ENCODE data around the gene AFF3.
A peak's percentile ranks its signal among the peaks of the same experiment; 100 is the strongest.

Gene AFF3

GRCh38 chr2:100013892-100014677, 128.3 kb downstream of the AFF3 start:
- Histone ChIP-seq H3K4ac (ENCODE audit: low read depth, low read length) (no peak overlapping the region), H3K79me2 (ENCODE audit: control insufficient read depth, insufficient read depth, low read length, poor library complexity) (peaks cover 2% of the 10 kb centered on the region), H2BK12ac (ENCODE audit: low read length) (peak overlapping the region; percentile 67), H3K4me1 (ENCODE audit: control insufficient read depth in 1 of 2, insufficient read depth in 2 of 2, low read length in 2 of 2) (peaks cover 4 to 9% of the 10 kb centered on the region in 2 experiments), H3K27me3 (ENCODE audit: insufficient read depth, low read length) (no peaks in the 10 kb centered on the region), H3K79me1 (ENCODE audit: low read length) (peaks cover 5% of the 10 kb centered on the region), H3K36me3 (ENCODE audit: control insufficient read depth in 1 of 2, insufficient read depth in 2 of 2, low read length in 2 of 2) (no peaks in the 10 kb centered on the region), H3K23ac (ENCODE audit: low read length) (no peak overlapping the region), H3K27ac (ENCODE audit: low read depth, low read length) (no peak overlapping the region), H3K14ac (ENCODE audit: low read length) (no peak overlapping the region), H3K9ac (ENCODE audit: low read length) (no peak overlapping the region), H2BK120ac (ENCODE audit: insufficient read depth, low read length, poor library complexity) (peak overlapping the region; percentile 83), H4K8ac (ENCODE audit: low read depth, low read length) (no peak overlapping the region), H3K18ac (ENCODE audit: low read length) (no peak overlapping the region), H4K12ac (ENCODE audit: low read depth, low read length) (no peak overlapping the region), H2AFZ (ENCODE audit: insufficient read depth, low read length, poor library complexity) (no peak overlapping the region), H3K4me3 (ENCODE audit: low read depth, low read length) (no peak overlapping the region), H4K91ac (ENCODE audit: low read depth, low read length) (peak overlapping the region; percentile 53), H3K9me3 (ENCODE audit: insufficient read depth, low read depth, low read length) (peaks cover 13% of the 10 kb centered on the region), H3K4me2 (ENCODE audit: low read length) (no peak overlapping the region), H2AK5ac (ENCODE audit: low read length) (no peak overlapping the region), H2BK5ac (ENCODE audit: low read depth, low read length, poor library complexity) (no peak overlapping the region)
- WGBS (ENCODE audit: extremely low coverage, insufficient coverage, insufficient read length) = no CpG with 5 or more reads among the region's 5 CpGs
- DNase-seq = peak; percentile 69 to 74

GRCh38 chr2:100012561-100012960, 129.8 kb downstream of the AFF3 start:
- no peak overlapping the region for H2BK120ac ChIP-seq (ENCODE audit: insufficient read depth, low read length, poor library complexity)
- no peak overlapping the region for H2BK12ac ChIP-seq (ENCODE audit: low read length)
- H4K8ac ChIP-seq (ENCODE audit: low read depth, low read length) = no peak overlapping the region
- peaks cover 13% of the 10 kb centered on the region for H3K9me3 ChIP-seq (ENCODE audit: insufficient read depth, low read depth, low read length)
- no peak overlapping the region for H2AFZ ChIP-seq (ENCODE audit: insufficient read depth, low read length, poor library complexity)
- H2AK5ac ChIP-seq (ENCODE audit: low read length) = no peak overlapping the region
- H4K91ac ChIP-seq (ENCODE audit: low read depth, low read length) = no peak overlapping the region
- H2BK5ac ChIP-seq (ENCODE audit: low read depth, low read length, poor library complexity) = no peak overlapping the region
- H3K4ac ChIP-seq (ENCODE audit: low read depth, low read length) = no peak overlapping the region
- H3K4me1 ChIP-seq (ENCODE audit: control insufficient read depth in 1 of 2, insufficient read depth in 2 of 2, low read length in 2 of 2) = peaks cover 4 to 11% of the 10 kb centered on the region in 2 experiments
- no peak overlapping the region for H3K27ac ChIP-seq (ENCODE audit: low read depth, low read length)
- no peaks in the 10 kb centered on the region for H3K36me3 ChIP-seq (ENCODE audit: control insufficient read depth in 1 of 2, insufficient read depth in 2 of 2, low read length in 2 of 2)
- no peaks in the 10 kb centered on the region for H3K27me3 ChIP-seq (ENCODE audit: insufficient read depth, low read length)
- H3K9ac ChIP-seq (ENCODE audit: low read length) = no peak overlapping the region
- H4K12ac ChIP-seq (ENCODE audit: low read depth, low read length) = no peak overlapping the region
- no peak overlapping the region for H3K23ac ChIP-seq (ENCODE audit: low read length)
- WGBS (ENCODE audit: extremely low coverage, insufficient coverage, insufficient read length) = no CpG with 5 or more reads among the region's 5 CpGs
- H3K4me2 ChIP-seq (ENCODE audit: low read length) = no peak overlapping the region
- H3K14ac ChIP-seq (ENCODE audit: low read length) = no peak overlapping the region
- no peak for DNase-seq
- H3K4me3 ChIP-seq (ENCODE audit: low read depth, low read length) = no peak overlapping the region
- peaks cover 5% of the 10 kb centered on the region for H3K79me1 ChIP-seq (ENCODE audit: low read length)
- H3K79me2 ChIP-seq (ENCODE audit: control insufficient read depth, insufficient read depth, low read length, poor library complexity) = peaks cover 2% of the 10 kb centered on the region
- no peak overlapping the region for H3K18ac ChIP-seq (ENCODE audit: low read length)

- Histone ChIP-seq H3K4me1 (ENCODE audit: control insufficient read depth in 1 of 2, insufficient read depth in 2 of 2, low read length in 2 of 2) (peaks cover 4 to 11% of the 10 kb centered on the region in 2 experiments), H3K4me3 (ENCODE audit: low read depth, low read length) (no peak overlapping the region), H3K23ac (ENCODE audit: low read length) (no peak overlapping the region), H3K9ac (ENCODE audit: low read length) (no peak overlapping the region), H4K8ac (ENCODE audit: low read depth, low read length) (no peak overlapping the region), H3K9me3 (ENCODE audit: insufficient read depth, low read depth, low read length) (peaks cover 9% of the 10 kb centered on the region), H3K14ac (ENCODE audit: low read length) (no peak overlapping the region), H3K79me2 (ENCODE audit: control insufficient read depth, insufficient read depth, low read length, poor library complexity) (peaks cover 2% of the 10 kb centered on the region), H2BK12ac (ENCODE audit: low read length) (no peak overlapping the region), H4K12ac (ENCODE audit: low read depth, low read length) (no peak overlapping the region), H3K27me3 (ENCODE audit: insufficient read depth, low read length) (no peaks in the 10 kb centered on the region), H2AK5ac (ENCODE audit: low read length) (no peak overlapping the region), H3K79me1 (ENCODE audit: low read length) (peaks cover 5% of the 10 kb centered on the region), H4K91ac (ENCODE audit: low read depth, low read length) (no peak overlapping the region), H3K36me3 (ENCODE audit: control insufficient read depth in 1 of 2, insufficient read depth in 2 of 2, low read length in 2 of 2) (no peaks in the 10 kb centered on the region), H3K4ac (ENCODE audit: low read depth, low read length) (no peak overlapping the region), H2AFZ (ENCODE audit: insufficient read depth, low read length, poor library complexity) (no peak overlapping the region), H3K4me2 (ENCODE audit: low read length) (no peak overlapping the region), H3K27ac (ENCODE audit: low read depth, low read length) (no peak overlapping the region), H3K18ac (ENCODE audit: low read length) (no peak overlapping the region), H2BK5ac (ENCODE audit: low read depth, low read length, poor library complexity) (no peak overlapping the region), H2BK120ac (ENCODE audit: insufficient read depth, low read length, poor library complexity) (no peak overlapping the region)
- DNase-seq = peak; percentile 79 to 80
- no CpG with 5 or more reads among the region's 5 CpGs for WGBS (ENCODE audit: extremely low coverage, insufficient coverage, insufficient read length)
These were observed 131.1 kb downstream of the AFF3 start for GRCh38 chr2:100011272-100011731.

- no peak overlapping the region for H2AK5ac ChIP-seq (ENCODE audit: low read length)
- no peak overlapping the region for H4K8ac ChIP-seq (ENCODE audit: low read depth, low read length)
- H4K91ac ChIP-seq (ENCODE audit: low read depth, low read length) = no peak overlapping the region
- no peak overlapping the region for H2BK120ac ChIP-seq (ENCODE audit: insufficient read depth, low read length, poor library complexity)
- DNase-seq = no peak
- H3K23ac ChIP-seq (ENCODE audit: low read length) = no peak overlapping the region
- peaks cover 2% of the 10 kb centered on the region for H3K79me2 ChIP-seq (ENCODE audit: control insufficient read depth, insufficient read depth, low read length, poor library complexity)
- no peaks in the 10 kb centered on the region for H3K36me3 ChIP-seq (ENCODE audit: control insufficient read depth in 1 of 2, insufficient read depth in 2 of 2, low read length in 2 of 2)
- no peak overlapping the region for H3K4ac ChIP-seq (ENCODE audit: low read depth, low read length)
- no peak overlapping the region for H3K9ac ChIP-seq (ENCODE audit: low read length)
- H3K27ac ChIP-seq (ENCODE audit: low read depth, low read length) = no peak overlapping the region
- H3K4me1 ChIP-seq (ENCODE audit: control insufficient read depth in 1 of 2, insufficient read depth in 2 of 2, low read length in 2 of 2) = peaks cover 4 to 11% of the 10 kb centered on the region in 2 experiments
- H4K12ac ChIP-seq (ENCODE audit: low read depth, low read length) = no peak overlapping the region
- H3K79me1 ChIP-seq (ENCODE audit: low read length) = peaks cover 5% of the 10 kb centered on the region
- H2BK5ac ChIP-seq (ENCODE audit: low read depth, low read length, poor library complexity) = no peak overlapping the region
- H3K4me3 ChIP-seq (ENCODE audit: low read depth, low read length) = no peak overlapping the region
- H2AFZ ChIP-seq (ENCODE audit: insufficient read depth, low read length, poor library complexity) = no peak overlapping the region
- no peaks in the 10 kb centered on the region for H3K27me3 ChIP-seq (ENCODE audit: insufficient read depth, low read length)
- no peak overlapping the region for H2BK12ac ChIP-seq (ENCODE audit: low read length)
- WGBS (ENCODE audit: extremely low coverage, insufficient coverage, insufficient read length) = no CpG with 5 or more reads among the region's 5 CpGs
- no peak overlapping the region for H3K4me2 ChIP-seq (ENCODE audit: low read length)
- H3K18ac ChIP-seq (ENCODE audit: low read length) = no peak overlapping the region
- no peak overlapping the region for H3K14ac ChIP-seq (ENCODE audit: low read length)
- peaks cover 2% of the 10 kb centered on the region for H3K9me3 ChIP-seq (ENCODE audit: insufficient read depth, low read depth, low read length)
These were observed 131.8 kb downstream of the AFF3 start for GRCh38 chr2:100010606-100011005.
